Endothelial cell of umbilical vein (primary cell): ENCODE results near the gene ULK1. TPM values are rescaled to one million over a fixed set of nuclear protein-coding genes. Genes with fewer than 3 reads are reported as not detected.

Experiments used
- BruUV-seq: library from RNA; stranded (reverse); fragments of 400-500 nt; replicated peaks from 2 replicates; lab custom pipeline; 2021; lab: Mats Ljungman, UMichigan
- CTCF ChIA-PET: fragments of 300-600, 350-600 bp; sonication (Branson Sonifier 250); formaldehyde crosslinking; loops from one replicate; lab custom pipeline; 2021; ENCODE audit warnings: antibody characterized with exemption, inconsistent platforms; lab: Charles Lee
- POLR2A ChIA-PET: fragments of 300-600, 350-600 bp; sonication (Branson Sonifier 250); formaldehyde crosslinking; loops from one replicate; lab custom pipeline; 2021; ENCODE audit warnings: antibody characterized with exemption, inconsistent platforms; lab: Charles Lee
- DNase-seq: peaks from one replicate; pipeline ENCODE4 v3.0.0-alpha.2; 2011; ENCODE audit warnings: low read depth, low spot score
- FAIRE-seq: peaks from 2 replicates; lab custom pipeline; 2011; peaks lifted over from hg19 to GRCh38; lab: Jason Lieb, UNC
- H2AFZ ChIP-seq: 2 replicates; pipeline ENCODE4 v1.6.0; 2012; ENCODE audit warnings: low read depth, low read length, control low read depth, inconsistent platforms
- H3K27ac ChIP-seq: 2 replicates; pipeline ENCODE4 v1.5.1; 2011; ENCODE audit warnings: low read depth, mild to moderate bottlenecking, control low read depth, low read length, moderate library complexity; ENCODE audit not compliant: insufficient read depth
- H3K27me3 ChIP-seq, 2 experiments: 2 replicates each; pipeline versions ENCODE4 v1.6.0 to v1.6.1; 2011; ENCODE audit warnings: low read length in 2 of 2, mixed read lengths in 1 of 2; ENCODE audit not compliant: control insufficient read depth in 2 of 2, insufficient read depth in 2 of 2
- H3K36me3 ChIP-seq, 2 experiments: 2 replicates in 1 of 2; 3 replicates in 1 of 2; pipeline ENCODE4 v1.5.1; 2011; ENCODE audit warnings: low read length in 2 of 2, mild to moderate bottlenecking in 1 of 2, moderate library complexity in 1 of 2; ENCODE audit not compliant: control insufficient read depth in 2 of 2, insufficient read depth in 2 of 2; ENCODE audit errors: extremely low read depth in 1 of 2
- H3K4me1 ChIP-seq: 3 replicates; pipeline ENCODE4 v1.5.1; 2011; ENCODE audit warnings: mild to moderate bottlenecking, low read length; ENCODE audit not compliant: control insufficient read depth, insufficient read depth; ENCODE audit errors: extremely low read depth
- H3K4me2 ChIP-seq: 2 replicates; pipeline ENCODE4 v1.6.1; 2011; ENCODE audit warnings: low read length, control low read depth, mixed read lengths; ENCODE audit not compliant: insufficient read depth
- H3K4me3 ChIP-seq, 3 experiments: fragments of 200-600 bp in 1 of 3; sonication (generic), shearing (Covaris generic) in 1 of 3; replicated peaks in 1 of 3; 2 replicates each; pipeline ENCODE4 v1.5.1; 2011 to 2016; ENCODE audit warnings: control low read depth in 3 of 3, low read length in 3 of 3, mild to moderate bottlenecking in 2 of 3, inconsistent platforms in 1 of 3, low read depth in 1 of 3, moderate library complexity in 1 of 3; ENCODE audit not compliant: insufficient read depth in 1 of 3
- H3K79me2 ChIP-seq: 2 replicates; pipeline ENCODE4 v1.6.0; 2012; ENCODE audit warnings: low read length, inconsistent platforms; ENCODE audit not compliant: control insufficient read depth, insufficient read depth
- H3K9ac ChIP-seq: replicated peaks from 2 replicates; pipeline ENCODE3; 2011; ENCODE audit warnings: low read length, control low read depth; ENCODE audit not compliant: insufficient read depth; ENCODE audit errors: extremely low read depth
- H3K9me1 ChIP-seq: replicated peaks from 3 replicates; pipeline ENCODE4 v1.6.0; 2011; ENCODE audit warnings: mild to moderate bottlenecking, low read length; ENCODE audit not compliant: control insufficient read depth, insufficient read depth; ENCODE audit errors: extremely low read depth
- H3K9me3 ChIP-seq: replicated peaks from 2 replicates; pipeline ENCODE4 v1.5.1; 2012; ENCODE audit warnings: low read length, inconsistent platforms; ENCODE audit not compliant: control insufficient read depth, insufficient read depth
- H4K20me1 ChIP-seq: replicated peaks from 2 replicates; pipeline ENCODE3; 2011; ENCODE audit warnings: mild to moderate bottlenecking, low read length; ENCODE audit not compliant: control insufficient read depth, insufficient read depth; ENCODE audit errors: extremely low read depth
- EZH2 ChIP-seq: IDR thresholded peaks from 2 replicates; pipeline ENCODE4 v1.6.1; 2012; ENCODE audit warnings: borderline replicate concordance, low read depth, mild to moderate bottlenecking, moderate library complexity, low read length, inconsistent platforms; ENCODE audit not compliant: severe bottlenecking
- FOS ChIP-seq: IDR thresholded peaks from 2 replicates; pipeline ENCODE4 v1.6.1; 2011; ENCODE audit warnings: mild to moderate bottlenecking, low read length, moderate library complexity, borderline replicate concordance; ENCODE audit not compliant: insufficient read depth
- GATA2 ChIP-seq: IDR thresholded peaks from 2 replicates; pipeline ENCODE4 v1.7.0; 2011; ENCODE audit warnings: low read depth, mild to moderate bottlenecking, moderate library complexity, mixed read lengths, low read length; ENCODE audit not compliant: insufficient read length, insufficient read depth
- JUN ChIP-seq: IDR thresholded peaks from 2 replicates; pipeline ENCODE4 v1.6.1; 2011; ENCODE audit warnings: borderline replicate concordance, low read depth; ENCODE audit not compliant: insufficient read length, insufficient read depth
- MAX ChIP-seq: IDR thresholded peaks from 2 replicates; pipeline ENCODE4 v1.6.1; 2011; ENCODE audit not compliant: insufficient read depth, insufficient read length
- MYC ChIP-seq: IDR thresholded peaks from one replicate; pipeline ENCODE4 v1.6.1; 2011; ENCODE audit warnings: mild to moderate bottlenecking, low read depth, low read length
- POLR2A ChIP-seq: IDR thresholded peaks from 2 replicates; pipeline ENCODE4 v1.6.1; 2012; ENCODE audit warnings: low read depth, mild to moderate bottlenecking, control low read depth, low read length
- POLR2AphosphoS5 ChIP-seq: IDR thresholded peaks from 2 replicates; pipeline ENCODE4 v1.6.1; 2012; ENCODE audit warnings: low read depth, mild to moderate bottlenecking, control low read depth, low read length, moderate library complexity; ENCODE audit not compliant: insufficient read depth
- dilution Hi-C: fragments of 300-500 bp; cut with MboI; formaldehyde crosslinking; loops from one replicate; pipeline ENCODE4 v1.15.0; 2019; ENCODE audit warnings: low sequenced_read_pairs; ENCODE audit not compliant: extremely low pct_ligation_motif_present
- intact Hi-C: fragments of 100-400 bp; cut with micrococcal nuclease; formaldehyde crosslinking; loops from one replicate; pipeline ENCODE4 v1.10.0; 2022
- polyA plus RNA-seq, 4 experiments: library from polyadenylated mRNA; depleted of rRNA in 3 of 4; stranded (reverse) in 3 of 4; unstranded in 1 of 4; fragments of >200 nt; gene quantifications; 2 replicates each; pipeline versions ENCODE4 v1.2.1 to v1.2.3, GENCODE V29; 2011 to 2012; ENCODE audit warnings: missing spikeins in 1 of 4
- total RNA-seq: library from RNA; stranded (reverse); gene quantifications from 2 replicates; pipeline ENCODE4 v1.2.3, GENCODE V29; 2021
- TF ChIP-seq, protein P1 (sequence below), 2 donors: IDR thresholded peaks; 1 replicate in 1 of 2; 2 replicates in 1 of 2; pipeline ENCODE4 v1.5.1; 2011; ENCODE audit warnings: low read length in 2 of 2, mild to moderate bottlenecking in 2 of 2, moderate library complexity in 2 of 2, control low read depth in 1 of 2, inconsistent platforms in 1 of 2, low read depth in 1 of 2; ENCODE audit not compliant: insufficient read depth in 1 of 2; ENCODE audit errors: extremely low read depth in 1 of 2

The ULK1 gene
- total and polyA plus RNA-seq, 2 donors (not counting 3 experiments of a cell fraction or from before 2014, with no cell fraction given), result 14.4 to 38.2 TPM

DNA sequence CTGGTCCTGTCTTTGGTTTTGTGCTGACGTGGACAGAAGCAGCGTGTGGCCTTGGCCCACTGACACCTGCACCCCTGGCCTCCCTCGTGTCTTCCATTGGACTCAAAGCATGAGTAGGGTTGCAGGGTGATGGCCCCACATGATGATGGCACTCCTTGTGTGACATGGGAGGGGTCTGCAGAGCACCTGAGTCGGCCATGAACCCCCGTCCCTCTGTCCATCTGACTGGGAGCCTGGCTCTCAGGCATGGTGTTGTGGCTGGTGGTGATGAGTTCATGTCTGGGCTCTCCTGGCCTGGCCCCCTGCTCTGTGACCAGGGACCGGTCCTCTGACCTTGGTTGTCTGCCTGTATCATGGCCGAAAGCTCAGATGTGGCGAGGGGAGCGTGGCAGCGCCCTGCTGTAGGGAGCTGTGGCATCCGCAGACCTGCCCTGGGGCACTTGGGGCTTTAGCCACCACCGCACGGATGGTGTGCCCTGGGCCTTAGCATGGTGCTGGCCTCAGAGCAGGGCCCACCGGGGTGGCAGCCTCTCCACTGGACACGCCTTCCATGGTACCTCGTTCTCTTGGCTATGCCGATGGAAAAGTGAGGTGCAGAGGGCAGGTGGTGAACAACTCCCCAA, 16.7 kb downstream of the ULK1 start:
- Histone ChIP-seq H3K4me3 (no peak overlapping the region), H3K9me1 (no peaks in the 10 kb centered on the region), H4K20me1 (no peaks in the 10 kb centered on the region), H3K27ac (no peak overlapping the region), H3K27me3 (no peaks in the 10 kb centered on the region), H3K4me2 (no peak overlapping the region), H3K9me3 (no peaks in the 10 kb centered on the region), H3K9ac (no peak overlapping the region), H3K36me3 (peaks cover 13 to 44% of the 10 kb centered on the region in 2 experiments), H3K4me1 (peaks cover 12% of the 10 kb centered on the region), H3K79me2 (no peaks in the 10 kb centered on the region), H2AFZ (no peak overlapping the region)
- ChIA-PET POLR2A (no interaction called here), CTCF (interaction anchor here (1.1 kb wide), 1 partner anchor 58 kb away, joined by 4 read pairs; no protein-coding TSS in a partner anchor)
- FAIRE-seq (no peak), DNase-seq (no peak)
- intact Hi-C loops, result no loop called here
- TF ChIP-seq GATA2 (no peak), FOS (no peak), EZH2 (no peak), MYC (no peak), POLR2A (no peak), POLR2AphosphoS5 (no peak), MAX (no peak), JUN (no peak)
- TF ChIP-seq, protein P1, sequence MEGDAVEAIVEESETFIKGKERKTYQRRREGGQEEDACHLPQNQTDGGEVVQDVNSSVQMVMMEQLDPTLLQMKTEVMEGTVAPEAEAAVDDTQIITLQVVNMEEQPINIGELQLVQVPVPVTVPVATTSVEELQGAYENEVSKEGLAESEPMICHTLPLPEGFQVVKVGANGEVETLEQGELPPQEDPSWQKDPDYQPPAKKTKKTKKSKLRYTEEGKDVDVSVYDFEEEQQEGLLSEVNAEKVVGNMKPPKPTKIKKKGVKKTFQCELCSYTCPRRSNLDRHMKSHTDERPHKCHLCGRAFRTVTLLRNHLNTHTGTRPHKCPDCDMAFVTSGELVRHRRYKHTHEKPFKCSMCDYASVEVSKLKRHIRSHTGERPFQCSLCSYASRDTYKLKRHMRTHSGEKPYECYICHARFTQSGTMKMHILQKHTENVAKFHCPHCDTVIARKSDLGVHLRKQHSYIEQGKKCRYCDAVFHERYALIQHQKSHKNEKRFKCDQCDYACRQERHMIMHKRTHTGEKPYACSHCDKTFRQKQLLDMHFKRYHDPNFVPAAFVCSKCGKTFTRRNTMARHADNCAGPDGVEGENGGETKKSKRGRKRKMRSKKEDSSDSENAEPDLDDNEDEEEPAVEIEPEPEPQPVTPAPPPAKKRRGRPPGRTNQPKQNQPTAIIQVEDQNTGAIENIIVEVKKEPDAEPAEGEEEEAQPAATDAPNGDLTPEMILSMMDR (IDR thresholded peaks at IDR 0.05; ENCODE audit: extremely low read depth in 1 of 2, insufficient read depth in 1 of 2, low read depth in 1 of 2, low read length in 2 of 2), result no peak
- dilution Hi-C loops, result no loop called here
- BruUV-seq, result no TSS peak
